Tibial artery (tissue), 4 donors: ENCODE data around the gene OGFR.

Experiments used
- DNase-seq, 2 donors: peaks; one replicate each; pipeline ENCODE4 v3.0.0-alpha.2; 2019
- H3K27ac ChIP-seq, 2 donors: fragments of 200-600 bp; sonication (generic) in 1 of 2; 1 replicate in 1 of 2; 2 replicates in 1 of 2; pipeline ENCODE4 v1.5.1; 2018 to 2019; ENCODE audit warnings: mild to moderate bottlenecking in 1 of 2
- H3K27me3 ChIP-seq, 2 donors: fragments of 200-600 bp; sonication (generic) in 1 of 2; one replicate each; pipeline versions ENCODE4 v1.5.1 to v1.6.0; 2016 to 2019
- H3K36me3 ChIP-seq, 3 donors: fragments of 200-600 bp; sonication (generic) in 2 of 3; one replicate each; pipeline ENCODE4 v1.5.1; 2016 to 2019; ENCODE audit warnings: mild to moderate bottlenecking in 2 of 3
- H3K4me1 ChIP-seq, 4 donors: fragments of 200-600 bp; sonication (generic) in 2 of 4; 1 replicate in 3 of 4; 2 replicates in 1 of 4; pipeline ENCODE4 v1.5.1; 2016 to 2019
- H3K4me3 ChIP-seq, 2 donors: fragments of 200-600 bp; sonication (generic) in 1 of 2; 1 replicate in 1 of 2; 2 replicates in 1 of 2; pipeline ENCODE4 v1.5.1; 2018 to 2019; ENCODE audit warnings: mild to moderate bottlenecking in 2 of 2
- H3K9me3 ChIP-seq, 3 donors: fragments of 200-600 bp; sonication (generic) in 1 of 3; one replicate each; pipeline ENCODE4 v1.5.1; 2016 to 2019
- CTCF ChIP-seq, 2 experiments: fragments of 200-600 bp in 1 of 2; fragments of 450-650 bp in 1 of 2; IDR thresholded peaks; one replicate each; pipeline ENCODE4 v1.5.1; 2017 to 2019; ENCODE audit warnings: antibody characterized with exemption in 2 of 2, mild to moderate bottlenecking in 1 of 2, moderate library complexity in 1 of 2
- intact Hi-C: fragments of 100-400 bp; cut with DNase I; formaldehyde crosslinking; loops from one replicate; pipeline ENCODE4 v1.15.0; 2023; ENCODE audit warnings: low total_unique reads

The OGFR gene

GRCh38 chr20:62799036-62799435 is 5.6 kb upstream of the OGFR start:
- H3K4me1 ChIP-seq = peaks cover 3 to 42% (median 12%) of the 10 kb centered on the region in 4 donors
- TF ChIP-seq CTCF (IDR thresholded peaks at IDR 0.05) = no peak
- intact Hi-C loops = no loop called here
- H3K27ac ChIP-seq = no peak overlapping the region
- no peaks in the 10 kb centered on the region for H3K9me3 ChIP-seq
- H3K4me3 ChIP-seq = no peak overlapping the region
- H3K36me3 ChIP-seq = peaks cover 15 to 38% (median 35%) of the 10 kb centered on the region in 3 donors
- DNase-seq = no peak
- H3K27me3 ChIP-seq = no peaks in the 10 kb centered on the region

- no peak for DNase-seq
- Histone ChIP-seq H3K27ac (no peak overlapping the region), H3K4me3 (no peak overlapping the region), H3K9me3 (no peaks in the 10 kb centered on the region), H3K36me3 (peaks cover 15 to 38% (median 35%) of the 10 kb centered on the region in 3 donors), H3K27me3 (no peaks in the 10 kb centered on the region), H3K4me1 (peaks cover 0 to 43% (median 13%) of the 10 kb centered on the region in 4 donors)
- TF ChIP-seq CTCF (IDR thresholded peaks at IDR 0.05) = no peak
- intact Hi-C loops = no loop called here
Measured at GRCh38 chr20:62799459-62799858, 5.2 kb upstream of the OGFR start.

- Histone ChIP-seq H3K4me3 (no peak overlapping the region), H3K27me3 (no peaks in the 10 kb centered on the region), H3K4me1 (peaks cover 0 to 39% (median 12%) of the 10 kb centered on the region in 4 donors), H3K36me3 (peaks cover 15 to 38% (median 35%) of the 10 kb centered on the region in 3 donors), H3K27ac (no peak overlapping the region), H3K9me3 (no peaks in the 10 kb centered on the region)
- no peak for TF ChIP-seq CTCF (IDR thresholded peaks at IDR 0.05)
- intact Hi-C loops = loop anchor here (10.0 kb wide), 1 partner anchor 65 kb away; the partner anchor contains the start of gene TCFL5
- DNase-seq = no peak
Measured at GRCh38 chr20:62799873-62800272, 4.8 kb upstream of the OGFR start.

GRCh38 chr20:62800314-62801259 is 4.0 kb upstream of the OGFR start:
- no peak for DNase-seq
- H3K9me3 ChIP-seq = no peaks in the 10 kb centered on the region
- H3K4me3 ChIP-seq = no peak overlapping the region
- intact Hi-C loops = loop anchor here (10.0 kb wide), 1 partner anchor 64 kb away; the partner anchor contains the start of gene TCFL5
- TF ChIP-seq CTCF (IDR thresholded peaks at IDR 0.05) = no peak
- no peak overlapping the region for H3K27ac ChIP-seq
- H3K4me1 ChIP-seq = peaks cover 0 to 39% (median 12%) of the 10 kb centered on the region in 4 donors
- peaks cover 15 to 38% (median 35%) of the 10 kb centered on the region in 3 donors for H3K36me3 ChIP-seq
- no peaks in the 10 kb centered on the region for H3K27me3 ChIP-seq

- Histone ChIP-seq H3K27ac (no peak overlapping the region), H3K4me3 (no peak overlapping the region), H3K4me1 (peaks cover 0 to 44% (median 20%) of the 10 kb centered on the region in 4 donors), H3K27me3 (no peaks in the 10 kb centered on the region), H3K9me3 (no peaks in the 10 kb centered on the region), H3K36me3 (peaks cover 15 to 38% (median 35%) of the 10 kb centered on the region in 3 donors)
- intact Hi-C loops = loop anchor here (10.0 kb wide), 1 partner anchor 63 kb away; the partner anchor contains the start of gene TCFL5
- DNase-seq = no peak
- TF ChIP-seq CTCF (IDR thresholded peaks at IDR 0.05) = no peak
Measured at GRCh38 chr20:62801284-62802010, 3.2 kb upstream of the OGFR start.
